Chondrocyte (in vitro differentiated cells): ENCODE results near the gene MUSK. TPM values are rescaled to one million over a fixed set of nuclear protein-coding genes. Genes with fewer than 3 reads are reported as not detected.

Experiments
- DNase-seq: peaks from one replicate; pipeline ENCODE4 v3.0.0; 2021; ENCODE audit warnings: mixed read lengths, low spot score
- H3K27ac Mint-ChIP-seq: one replicate; pipeline ENCODE4 v1.8.0; 2021; ENCODE audit warnings: mild to moderate bottlenecking, moderate library complexity, mixed read lengths; ENCODE audit not compliant: unreplicated experiment
- H3K27me3 Mint-ChIP-seq: 2 replicates; pipeline ENCODE4 v1.8.0; 2021; ENCODE audit warnings: low read depth, mixed read lengths
- H3K36me3 Mint-ChIP-seq: 2 replicates; pipeline ENCODE4 v1.8.0; 2021; ENCODE audit warnings: low read depth, mixed read lengths
- H3K4me1 Mint-ChIP-seq: 2 replicates; pipeline ENCODE4 v1.8.0; 2021; ENCODE audit warnings: low read depth, mild to moderate bottlenecking, mixed read lengths
- H3K4me3 Mint-ChIP-seq: one replicate; pipeline ENCODE4 v1.8.0; 2021; ENCODE audit warnings: mild to moderate bottlenecking, moderate library complexity, mixed read lengths; ENCODE audit not compliant: unreplicated experiment
- H3K9me3 Mint-ChIP-seq: 2 replicates; pipeline ENCODE4 v1.8.0; 2021; ENCODE audit warnings: low read depth, mixed read lengths
- total RNA-seq: library from RNA; stranded (reverse); gene quantifications from 3 replicates; pipeline ENCODE4 v1.2.1, GENCODE V29; 2021
- TF ChIP-seq, protein P1 (sequence below): fragments of 200-600 bp; sonication (generic); IDR thresholded peaks from 2 replicates; pipeline ENCODE4 v1.5.0; 2021; ENCODE audit warnings: antibody characterized with exemption, mild to moderate bottlenecking, moderate library complexity

MUSK gene
- total RNA-seq, 1 donor from 2014 or later, result not detected

DNA sequence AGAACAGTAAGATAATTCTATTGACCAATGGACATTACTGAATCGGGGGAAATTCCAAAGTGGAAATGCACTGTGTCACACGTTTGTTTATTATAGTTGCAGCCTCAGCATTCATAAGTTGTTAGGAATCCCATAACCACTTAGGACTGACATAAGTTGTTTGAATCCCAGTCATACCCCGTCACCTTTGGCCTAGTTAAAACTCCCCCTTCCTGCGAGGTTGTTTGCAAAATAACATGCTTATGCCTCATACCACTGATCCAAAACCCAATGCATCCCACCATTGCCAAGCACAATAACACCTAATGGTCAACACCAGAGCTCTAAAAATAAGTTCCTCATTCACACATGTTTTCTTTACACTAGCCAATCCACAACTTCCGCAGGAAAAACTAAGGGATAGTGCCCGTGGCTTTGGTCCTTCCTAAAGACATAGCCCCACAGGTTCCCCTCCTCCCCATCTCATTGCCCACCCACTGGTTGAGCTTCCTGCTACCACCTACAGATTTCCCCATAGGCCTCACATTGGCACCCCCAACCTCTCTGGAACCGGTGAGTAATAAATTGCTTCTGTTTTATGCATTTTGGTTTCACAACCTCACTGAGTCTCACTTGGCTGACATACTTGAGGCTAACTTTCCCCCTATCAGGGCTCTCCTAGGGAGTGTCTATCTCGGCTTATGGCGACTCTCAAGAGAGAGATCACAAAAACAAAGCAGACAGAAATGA, 42.3 kb upstream of the MUSK start:
- DNase-seq, result no peak
- H3K36me3 Mint-ChIP-seq, result peaks cover 2% of the 10 kb centered on the region
- H3K9me3 Mint-ChIP-seq, result peaks cover 12% of the 10 kb centered on the region
- peak overlapping the region; percentile 24 for H3K27ac Mint-ChIP-seq
- H3K4me3 Mint-ChIP-seq, result no peak overlapping the region
- peaks cover 9% of the 10 kb centered on the region for H3K4me1 Mint-ChIP-seq
- TF ChIP-seq, protein P1, sequence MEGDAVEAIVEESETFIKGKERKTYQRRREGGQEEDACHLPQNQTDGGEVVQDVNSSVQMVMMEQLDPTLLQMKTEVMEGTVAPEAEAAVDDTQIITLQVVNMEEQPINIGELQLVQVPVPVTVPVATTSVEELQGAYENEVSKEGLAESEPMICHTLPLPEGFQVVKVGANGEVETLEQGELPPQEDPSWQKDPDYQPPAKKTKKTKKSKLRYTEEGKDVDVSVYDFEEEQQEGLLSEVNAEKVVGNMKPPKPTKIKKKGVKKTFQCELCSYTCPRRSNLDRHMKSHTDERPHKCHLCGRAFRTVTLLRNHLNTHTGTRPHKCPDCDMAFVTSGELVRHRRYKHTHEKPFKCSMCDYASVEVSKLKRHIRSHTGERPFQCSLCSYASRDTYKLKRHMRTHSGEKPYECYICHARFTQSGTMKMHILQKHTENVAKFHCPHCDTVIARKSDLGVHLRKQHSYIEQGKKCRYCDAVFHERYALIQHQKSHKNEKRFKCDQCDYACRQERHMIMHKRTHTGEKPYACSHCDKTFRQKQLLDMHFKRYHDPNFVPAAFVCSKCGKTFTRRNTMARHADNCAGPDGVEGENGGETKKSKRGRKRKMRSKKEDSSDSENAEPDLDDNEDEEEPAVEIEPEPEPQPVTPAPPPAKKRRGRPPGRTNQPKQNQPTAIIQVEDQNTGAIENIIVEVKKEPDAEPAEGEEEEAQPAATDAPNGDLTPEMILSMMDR, result no peak
- H3K27me3 Mint-ChIP-seq, result peaks cover 3% of the 10 kb centered on the region

DNA sequence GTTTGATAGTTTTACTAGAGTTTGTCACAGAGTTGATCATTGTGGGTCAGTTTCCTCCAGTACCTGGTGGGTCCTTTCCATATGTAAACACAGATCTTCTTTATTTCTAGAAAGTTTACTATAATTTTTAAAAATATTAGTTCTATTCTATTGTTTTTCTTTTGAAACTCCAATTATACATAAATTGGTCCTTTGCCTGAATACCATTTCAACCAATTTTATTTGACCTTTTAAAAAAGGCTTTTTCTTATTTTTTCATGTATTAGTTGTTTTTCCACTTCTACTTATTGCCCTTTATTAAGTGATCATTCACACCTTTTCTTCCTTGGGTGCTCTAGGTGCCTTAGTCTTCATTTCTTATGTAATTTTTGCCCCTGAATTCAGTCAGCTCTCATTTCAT, 33.0 kb upstream of the MUSK start:
- H3K9me3 Mint-ChIP-seq, result peaks cover 34% of the 10 kb centered on the region
- H3K4me1 Mint-ChIP-seq, result peaks cover 7% of the 10 kb centered on the region
- no peaks in the 10 kb centered on the region for H3K27me3 Mint-ChIP-seq
- no peak for DNase-seq
- H3K36me3 Mint-ChIP-seq, result peaks cover 6% of the 10 kb centered on the region
- TF ChIP-seq, protein P1, result no peak
- H3K27ac Mint-ChIP-seq, result no peak overlapping the region
- no peak overlapping the region for H3K4me3 Mint-ChIP-seq

DNA sequence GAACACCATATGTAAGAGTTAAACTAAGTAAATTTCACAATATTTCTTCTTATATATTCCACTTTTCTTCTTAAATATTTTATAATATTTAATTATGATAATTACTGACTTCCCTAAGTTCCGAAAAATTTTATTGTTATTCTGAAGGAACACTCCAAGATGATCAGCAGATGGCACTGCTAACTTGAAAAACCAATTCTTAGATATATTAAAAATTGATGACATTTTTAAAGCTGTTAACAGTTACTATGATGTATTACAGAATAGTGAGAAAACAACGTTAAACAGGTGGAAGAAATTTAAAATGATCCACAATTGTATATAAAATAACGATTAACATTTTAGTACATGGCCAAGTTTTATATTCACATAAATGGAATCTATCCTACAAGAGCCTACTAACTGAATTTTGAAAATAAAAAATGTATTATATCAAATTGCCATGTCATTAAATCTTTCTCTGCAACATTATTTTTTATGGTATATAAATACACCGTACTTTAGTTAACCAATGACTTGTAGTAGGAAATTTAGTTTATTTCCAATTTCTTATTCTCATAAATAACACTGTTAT, 30.1 kb upstream of the MUSK start:
- H3K9me3 Mint-ChIP-seq, result peaks cover 31% of the 10 kb centered on the region
- no peak overlapping the region for H3K27ac Mint-ChIP-seq
- no peaks in the 10 kb centered on the region for H3K27me3 Mint-ChIP-seq
- TF ChIP-seq, protein P1, result peak; percentile 98
- H3K4me3 Mint-ChIP-seq, result no peak overlapping the region
- H3K36me3 Mint-ChIP-seq, result peaks cover 6% of the 10 kb centered on the region
- peaks cover 13% of the 10 kb centered on the region for H3K4me1 Mint-ChIP-seq
- no peak for DNase-seq

DNA sequence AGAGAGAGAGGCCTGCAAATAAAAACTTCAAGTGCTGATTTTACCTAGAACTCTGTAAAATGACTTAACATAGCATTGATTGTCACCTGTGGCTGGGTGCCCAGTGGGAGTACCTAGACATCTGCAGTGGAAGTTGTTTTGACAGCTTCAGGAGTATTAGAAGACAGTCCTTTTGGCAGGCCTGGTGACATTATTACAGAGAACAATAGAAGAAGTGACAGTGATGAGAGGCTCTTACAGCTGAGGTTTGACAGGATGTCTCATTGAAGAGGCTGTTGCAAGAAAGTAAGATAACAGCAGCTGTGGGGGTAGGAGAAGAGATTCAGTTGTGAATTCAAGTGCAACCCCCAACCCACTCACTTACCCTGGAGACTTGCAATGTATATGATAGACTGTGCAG, 27.9 kb upstream of the MUSK start:
- TF ChIP-seq, protein P1, result no peak
- Mint-ChIP-seq H3K27me3 (no peaks in the 10 kb centered on the region), H3K4me1 (peaks cover 13% of the 10 kb centered on the region), H3K27ac (no peak overlapping the region), H3K4me3 (no peak overlapping the region), H3K36me3 (peaks cover 3% of the 10 kb centered on the region), H3K9me3 (peaks cover 16% of the 10 kb centered on the region)
- no peak for DNase-seq

DNA sequence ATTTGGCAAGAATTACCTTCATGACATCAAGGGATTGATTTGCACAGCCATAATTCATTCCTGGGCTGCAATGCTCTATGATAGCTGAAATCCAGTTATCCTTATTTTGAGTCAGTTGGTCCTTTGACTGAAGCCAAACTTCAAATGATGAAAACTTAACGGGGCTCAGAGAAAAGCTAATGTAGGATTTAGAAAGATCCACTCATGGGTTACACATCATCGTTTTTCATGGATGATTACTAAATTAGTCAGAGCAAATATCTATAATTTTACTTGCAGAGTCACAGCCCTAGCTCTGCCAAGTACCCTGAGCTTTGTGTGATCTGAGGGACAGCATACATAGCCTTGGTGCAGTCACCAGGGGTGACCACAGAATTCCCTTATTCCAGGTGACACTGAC, 27.3 kb upstream of the MUSK start:
- TF ChIP-seq, protein P1, result no peak
- H3K36me3 Mint-ChIP-seq, result peaks cover 2% of the 10 kb centered on the region
- no peak for DNase-seq
- H3K4me3 Mint-ChIP-seq, result no peak overlapping the region
- H3K27ac Mint-ChIP-seq, result no peak overlapping the region
- peaks cover 11% of the 10 kb centered on the region for H3K9me3 Mint-ChIP-seq
- H3K4me1 Mint-ChIP-seq, result peaks cover 13% of the 10 kb centered on the region
- H3K27me3 Mint-ChIP-seq, result no peaks in the 10 kb centered on the region
